Thyroid gland (tissue), 4 donors: Measurements from ENCODE around the gene APBB2.

Experiments used
- CTCF ChIP-seq, 6 experiments: fragments of 200-600 bp in 3 of 6; fragments of 450-650 bp in 3 of 6; sonication (generic) in 3 of 6; IDR thresholded peaks; one replicate each; pipeline ENCODE4 v1.5.1; 2016 to 2019; ENCODE audit warnings: antibody characterized with exemption in 6 of 6, mild to moderate bottlenecking in 2 of 6, inconsistent platforms in 1 of 6, moderate library complexity in 1 of 6
- POLR2A ChIP-seq, 2 donors: fragments of 450-650 bp; IDR thresholded peaks; one replicate each; pipeline ENCODE4 v1.6.1; 2017; ENCODE audit warnings: antibody characterized with exemption in 2 of 2, mild to moderate bottlenecking in 2 of 2, moderate library complexity in 1 of 2

- TF ChIP-seq CTCF (IDR thresholded peaks at IDR 0.05) = no peak
- TF ChIP-seq POLR2A (IDR thresholded peaks at IDR 0.05) = no peak
Observed at GRCh38 chr4:41081847-41082246, 132.5 kb downstream of the APBB2 start.
